Spleen (tissue), 11 donors: ENCODE data around the gene WNT9A. TPM values are rescaled to one million over a fixed set of nuclear protein-coding genes. Genes with fewer than 3 reads are reported as not detected.
"Not testable (repeated sequence)": the region's sequence is repeated elsewhere in the genome, so short reads cannot be mapped to it uniquely, and the experiment has no call there.

Experiments used
- DNase-seq: peaks from one replicate; pipeline ENCODE4 v3.0.0-alpha.2; 2020
- H3K27ac ChIP-seq, 8 donors: fragments of 200-600 bp; sonication (generic) in 7 of 8; 1 replicate in 4 of 8; 2 replicates in 4 of 8; pipeline versions ENCODE4 v1.5.0 to v1.8.0; 2016 to 2021; ENCODE audit warnings: inconsistent platforms in 4 of 8, mild to moderate bottlenecking in 4 of 8, moderate library complexity in 1 of 8
- H3K27me3 ChIP-seq, 7 donors: fragments of 200-600 bp; sonication (generic) in 6 of 7; replicated peaks in 1 of 7; 1 replicate in 4 of 7; 2 replicates in 3 of 7; pipeline versions ENCODE4 v1.5.0 to v1.8.0; 2016 to 2021; ENCODE audit warnings: inconsistent platforms in 3 of 7, mild to moderate bottlenecking in 1 of 7
- H3K36me3 ChIP-seq, 6 donors: fragments of 200-600 bp; sonication (generic) in 5 of 6; 1 replicate in 4 of 6; 2 replicates in 2 of 6; pipeline versions ENCODE4 v1.5.0 to v1.8.0; 2016 to 2021; ENCODE audit warnings: inconsistent platforms in 2 of 6
- H3K4me1 ChIP-seq, 6 donors: fragments of 200-600 bp; sonication (generic) in 5 of 6; 1 replicate in 3 of 6; 2 replicates in 3 of 6; pipeline versions ENCODE4 v1.5.0 to v1.8.0; 2016 to 2021; ENCODE audit warnings: inconsistent platforms in 3 of 6
- H3K4me3 ChIP-seq, 8 donors: fragments of 200-600 bp; sonication (generic) in 7 of 8; 1 replicate in 4 of 8; 2 replicates in 4 of 8; pipeline versions ENCODE4 v1.5.0 to v1.8.0; 2016 to 2021; ENCODE audit warnings: inconsistent platforms in 4 of 8, mild to moderate bottlenecking in 4 of 8, moderate library complexity in 2 of 8
- H3K9me3 ChIP-seq, 8 donors: fragments of 200-600 bp; sonication (generic) in 7 of 8; 1 replicate in 4 of 8; 2 replicates in 4 of 8; pipeline versions ENCODE4 v1.5.0 to v1.8.0; 2016 to 2021; ENCODE audit warnings: inconsistent platforms in 4 of 8
- POLR2A ChIP-seq, 3 donors: fragments of 450-650 bp; IDR thresholded peaks; one replicate each; pipeline ENCODE4 v1.5.1; 2017; ENCODE audit warnings: antibody characterized with exemption in 3 of 3, mild to moderate bottlenecking in 1 of 3
- POLR2AphosphoS5 ChIP-seq, 3 donors: sonication (generic); formaldehyde crosslinking; IDR thresholded peaks; one replicate each; pipeline ENCODE4 v1.5.1; 2017; ENCODE audit warnings: antibody characterized with exemption in 3 of 3
- WGBS, 5 donors: extraction: QIAGEN DNeasy Blood & Tissue Kit in 3 of 5; methylation state at CpG; one replicate each; pipeline versions ENCODE4 v1.1.5 to v1.1.7; 2013 to 2018; 5-methylcytosine and 5-hydroxymethylcytosine counted together
- intact Hi-C: fragments of 100-400 bp; cut with DNase I; formaldehyde crosslinking; loops from one replicate; pipeline ENCODE4 v1.15.0; 2023; ENCODE audit warnings: low total_unique reads
- polyA plus RNA-seq, 3 donors: library from polyadenylated mRNA; stranded (reverse); fragments of 200-250 nt; gene quantifications; one replicate each; pipeline ENCODE4 v1.2.1, GENCODE V29; 2013
- total RNA-seq, 7 donors: library from RNA; depleted of rRNA in 3 of 7; stranded (reverse); fragments of >200 nt in 3 of 7; fragmentation: NEBNext Ultra II Directional in 4 of 7; extraction: Animal tissue kit (Norgen Biotek cat#: 25700) in 4 of 7; gene quantifications; one replicate each; pipeline versions ENCODE4 v1.1.0 to v1.2.1, GENCODE V29; 2016 to 2021
- TF ChIP-seq, protein P1 (sequence below), 11 experiments: fragments of 200-600 bp in 7 of 11; fragments of 450-650 bp in 4 of 11; sonication (generic) in 4 of 11; IDR thresholded peaks in 8 of 11; conservative IDR thresholded peaks in 3 of 11; 1 replicate in 7 of 11; 2 replicates in 4 of 11; pipeline versions ENCODE4 v1.4.0 to v1.8.0; 2016 to 2021; ENCODE audit warnings: antibody characterized with exemption in 11 of 11, inconsistent platforms in 4 of 11, mild to moderate bottlenecking in 1 of 11
- donor health status: healthy with polysubstance abuse.
- donor health status: DM: no; HTN: no; CAD: no; lungs with moderate emphysema.
- donor health status: DM: no; HTN: no; CAD: no.
- donor health status: Bipolar disorder and iron deficiency.
- donor health status: healthy.
- donor health status: DM: no; HTN: no; CAD: no.
- donor health status: DM: yes; HTN: yes; CAD: no.

The WNT9A gene
- total and polyA plus RNA-seq, 10 donors, result 0.08 to 3.6 (median 0.77) TPM

DNA sequence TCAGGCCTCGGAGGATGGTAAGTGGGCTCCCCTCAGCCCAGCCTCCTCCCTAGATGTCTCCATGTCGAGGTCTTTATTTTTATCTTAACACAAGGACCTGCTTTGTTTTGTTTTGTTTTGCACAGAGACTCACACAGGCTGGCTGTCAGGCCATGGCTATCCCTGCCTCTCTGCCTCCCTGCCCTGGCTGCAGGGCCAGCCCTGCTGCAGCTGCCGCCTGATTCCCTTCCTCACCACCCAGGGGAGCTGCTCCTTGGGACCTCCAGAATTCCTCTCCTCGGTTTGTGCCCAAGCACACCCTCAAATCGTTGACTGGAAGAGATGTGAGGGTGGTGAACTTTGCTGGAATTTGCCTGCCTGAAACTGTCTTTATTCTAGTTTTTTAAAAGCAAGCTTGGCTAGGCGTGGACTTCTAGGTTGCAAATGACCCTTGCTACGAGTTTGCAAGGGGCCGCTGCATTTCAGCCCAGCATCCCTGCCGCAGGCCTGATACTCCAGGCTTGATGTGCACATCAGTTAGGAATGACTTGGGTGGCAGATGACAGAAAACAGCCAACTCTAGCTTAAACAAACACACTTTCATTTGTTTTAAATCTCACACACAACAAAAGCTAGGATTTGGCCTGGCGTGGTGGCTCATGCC is 37.1 kb downstream of the WNT9A start:
- TF ChIP-seq POLR2A (IDR thresholded peaks at IDR 0.05) (no peak), POLR2AphosphoS5 (IDR thresholded peaks at IDR 0.05) (no peak)
- TF ChIP-seq, protein P1, sequence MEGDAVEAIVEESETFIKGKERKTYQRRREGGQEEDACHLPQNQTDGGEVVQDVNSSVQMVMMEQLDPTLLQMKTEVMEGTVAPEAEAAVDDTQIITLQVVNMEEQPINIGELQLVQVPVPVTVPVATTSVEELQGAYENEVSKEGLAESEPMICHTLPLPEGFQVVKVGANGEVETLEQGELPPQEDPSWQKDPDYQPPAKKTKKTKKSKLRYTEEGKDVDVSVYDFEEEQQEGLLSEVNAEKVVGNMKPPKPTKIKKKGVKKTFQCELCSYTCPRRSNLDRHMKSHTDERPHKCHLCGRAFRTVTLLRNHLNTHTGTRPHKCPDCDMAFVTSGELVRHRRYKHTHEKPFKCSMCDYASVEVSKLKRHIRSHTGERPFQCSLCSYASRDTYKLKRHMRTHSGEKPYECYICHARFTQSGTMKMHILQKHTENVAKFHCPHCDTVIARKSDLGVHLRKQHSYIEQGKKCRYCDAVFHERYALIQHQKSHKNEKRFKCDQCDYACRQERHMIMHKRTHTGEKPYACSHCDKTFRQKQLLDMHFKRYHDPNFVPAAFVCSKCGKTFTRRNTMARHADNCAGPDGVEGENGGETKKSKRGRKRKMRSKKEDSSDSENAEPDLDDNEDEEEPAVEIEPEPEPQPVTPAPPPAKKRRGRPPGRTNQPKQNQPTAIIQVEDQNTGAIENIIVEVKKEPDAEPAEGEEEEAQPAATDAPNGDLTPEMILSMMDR (IDR thresholded peaks at IDR 0.05 in 8 of 11, conservative IDR thresholded peaks at IDR 0.05 in 3 of 11), result no peak
- peaks cover 0 to 3% (median 0%) of the 10 kb centered on the region in 6 donors for H3K4me1 ChIP-seq
- no peaks in the 10 kb centered on the region for H3K9me3 ChIP-seq
- intact Hi-C loops, result no loop called here
- no peaks in the 10 kb centered on the region for H3K36me3 ChIP-seq
- H3K27ac ChIP-seq, result no peak overlapping the region
- no peak for DNase-seq
- H3K4me3 ChIP-seq, result no peak overlapping the region
- peaks cover 0 to 28% (median 0%) of the 10 kb centered on the region in 7 donors for H3K27me3 ChIP-seq
- 71 to 84% (median 78%) methylated on average over 10 of the region's 10 CpGs for WGBS, 5 donors

- DNase-seq, H3K4me1 ChIP-seq, H3K4me3 ChIP-seq, H3K27ac ChIP-seq, H3K9me3 ChIP-seq, H3K36me3 ChIP-seq, intact Hi-C loops: not testable (repeated sequence)
- WGBS, 5 donors, result 72 to 82% (median 76%) methylated on average over 8 of the region's 8 CpGs
- H3K27me3 ChIP-seq, result peaks cover 0 to 28% (median 0%) of the 10 kb centered on the region in 7 donors
These were observed 37.8 kb downstream of the WNT9A start for GRCh38 chr1:227909923-227910328.

DNA sequence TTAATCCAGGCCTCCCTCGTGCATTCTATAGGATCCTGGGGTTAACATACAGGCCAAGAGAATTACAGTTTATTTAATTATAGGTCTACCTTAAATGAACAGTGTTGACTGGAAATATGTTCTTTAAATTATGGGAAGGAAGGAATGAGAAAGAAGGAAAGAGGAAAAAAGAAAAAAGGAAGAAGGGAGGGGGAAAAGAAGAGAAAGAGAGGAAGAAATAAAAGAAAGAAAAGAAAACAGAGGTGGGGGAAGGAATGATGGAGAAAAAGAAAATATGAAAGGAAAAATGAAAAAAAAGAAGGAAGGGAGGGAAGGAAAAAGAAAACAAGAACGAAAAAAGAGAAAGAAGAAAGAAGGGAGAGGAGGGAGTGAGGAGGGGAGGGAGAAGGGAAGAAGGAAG is 38.5 kb downstream of the WNT9A start:
- H3K27ac ChIP-seq, result no peak overlapping the region
- no peak overlapping the region for H3K4me3 ChIP-seq
- H3K9me3 ChIP-seq, result no peaks in the 10 kb centered on the region
- H3K36me3 ChIP-seq, result no peaks in the 10 kb centered on the region
- intact Hi-C loops, result no loop called here
- 69 to 85% (median 81%) methylated on average over 2 of the region's 2 CpGs for WGBS, 5 donors
- peaks cover 0 to 22% (median 0%) of the 10 kb centered on the region in 7 donors for H3K27me3 ChIP-seq
- no peak for DNase-seq
- TF ChIP-seq, protein P1 (IDR thresholded peaks at IDR 0.05 in 8 of 11, conservative IDR thresholded peaks at IDR 0.05 in 3 of 11), result no peak
- TF ChIP-seq POLR2A (IDR thresholded peaks at IDR 0.05), result no peak
- no peak for TF ChIP-seq POLR2AphosphoS5 (IDR thresholded peaks at IDR 0.05)
- peaks cover 0 to 3% (median 0%) of the 10 kb centered on the region in 6 donors for H3K4me1 ChIP-seq

GRCh38 chr1:227908359-227908758 is 39.4 kb downstream of the WNT9A start:
- Histone ChIP-seq H3K27me3 (peaks cover 0 to 14% (median 0%) of the 10 kb centered on the region in 7 donors), H3K27ac (no peak overlapping the region), H3K9me3 (no peaks in the 10 kb centered on the region), H3K4me3 (no peak overlapping the region), H3K4me1 (peaks cover 0 to 3% (median 0%) of the 10 kb centered on the region in 6 donors), H3K36me3 (no peaks in the 10 kb centered on the region)
- WGBS, 5 donors, result 74 to 89% (median 82%) methylated on average over 7 of the region's 7 CpGs
- TF ChIP-seq, protein P1 (IDR thresholded peaks at IDR 0.05 in 8 of 11, conservative IDR thresholded peaks at IDR 0.05 in 3 of 11), result no peak
- TF ChIP-seq POLR2A (IDR thresholded peaks at IDR 0.05), result no peak
- DNase-seq, result no peak
- intact Hi-C loops, result no loop called here
